GM21619 (cell line): ENCODE results near the gene SAMHD1.
"Not testable (repeated sequence)": the region's sequence is repeated elsewhere in the genome, so short reads cannot be mapped to it uniquely, and the experiment has no call there.

ENCODE experiments used
- ATAC-seq: cut with Tn5 transposase; IDR thresholded peaks from one replicate; pipeline ENCODE4 v1.9.1; 2021; ENCODE audit not compliant: unreplicated experiment

SAMHD1 gene

DNA sequence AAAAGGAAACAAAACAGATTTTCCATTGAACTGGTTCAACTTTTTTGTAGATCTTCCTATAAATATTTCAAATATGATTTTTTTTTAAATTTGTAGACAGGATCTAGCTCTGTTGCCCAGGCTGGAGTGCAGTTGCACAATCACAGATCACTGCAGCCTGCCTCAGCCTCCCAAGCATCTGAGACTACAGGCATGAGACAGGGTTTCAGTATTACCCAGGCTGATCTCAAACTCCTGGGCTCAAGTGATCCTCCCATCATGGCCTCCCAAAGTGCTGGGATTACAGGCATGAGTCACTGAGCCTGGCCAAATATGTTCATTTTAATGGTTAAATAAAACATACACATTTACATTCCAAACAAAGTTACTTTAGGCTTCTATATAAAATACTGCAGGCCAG lies 33.6 kb downstream of the SAMHD1 start:
- no peak for ATAC-seq

- ATAC-seq, result no peak
These were observed 34.3 kb downstream of the SAMHD1 start for GRCh38 chr20:36917240-36917639.

DNA sequence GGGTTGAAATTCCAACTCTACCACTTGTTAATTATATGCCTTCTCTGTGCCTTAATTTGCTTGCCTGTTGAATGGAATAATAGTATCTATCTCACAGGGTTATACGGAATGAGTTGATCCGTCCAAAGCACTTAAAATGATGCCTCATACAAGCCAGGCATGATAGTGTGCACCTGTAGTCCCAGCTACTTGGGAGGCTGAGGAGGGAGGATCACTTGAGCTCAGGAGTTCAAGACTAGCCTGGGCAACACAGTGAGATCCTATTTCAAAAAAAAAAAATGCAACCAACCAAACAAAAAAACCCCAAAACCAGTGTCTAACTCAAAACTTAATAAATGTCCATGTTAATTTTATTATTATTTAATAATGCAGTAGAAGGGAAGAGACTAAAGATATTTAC lies 35.3 kb downstream of the SAMHD1 start:
- ATAC-seq, result no peak

DNA sequence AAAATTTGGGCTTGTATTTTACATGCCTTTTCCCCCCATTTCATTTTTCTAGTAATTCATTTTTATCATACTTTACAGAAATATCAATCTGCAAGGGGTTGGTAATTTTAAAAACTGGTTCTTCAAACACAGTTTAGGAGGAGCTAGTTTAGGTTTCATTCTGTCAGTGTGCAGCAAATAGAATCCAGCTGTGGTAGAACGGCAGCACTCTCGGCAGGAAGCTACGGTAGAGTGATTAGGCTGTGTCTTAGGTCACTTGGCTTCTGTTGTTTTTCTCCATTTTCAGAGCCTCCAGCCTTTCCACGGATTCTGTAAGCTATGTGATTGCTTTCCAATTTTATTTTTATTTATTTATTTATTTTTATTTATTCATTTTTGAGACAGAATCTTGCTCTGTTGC lies 42.9 kb downstream of the SAMHD1 start:
- no peak for ATAC-seq

- not testable (repeated sequence) for ATAC-seq
These were observed 45.4 kb downstream of the SAMHD1 start for GRCh38 chr20:36906086-36906485.

DNA sequence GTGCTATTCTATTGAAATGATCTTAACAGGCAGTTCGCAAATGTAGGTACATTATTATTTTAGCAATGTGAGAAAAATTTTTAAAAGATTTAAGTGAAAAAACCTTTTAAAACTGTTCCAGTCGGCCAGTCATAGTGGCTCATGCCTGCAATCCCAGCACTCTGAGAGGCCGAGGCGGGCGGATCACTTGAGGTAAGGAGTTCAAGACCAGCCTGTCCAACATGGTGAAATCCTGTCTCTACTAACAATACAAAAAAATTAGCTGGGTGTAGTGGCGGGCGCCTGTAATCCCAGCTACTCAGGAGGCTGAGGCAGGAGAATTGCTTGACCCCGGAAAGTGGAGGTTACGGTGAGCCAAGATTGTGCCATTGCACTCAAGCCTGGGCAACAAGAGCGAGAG lies 45.9 kb downstream of the SAMHD1 start:
- ATAC-seq, result not testable (repeated sequence)

DNA sequence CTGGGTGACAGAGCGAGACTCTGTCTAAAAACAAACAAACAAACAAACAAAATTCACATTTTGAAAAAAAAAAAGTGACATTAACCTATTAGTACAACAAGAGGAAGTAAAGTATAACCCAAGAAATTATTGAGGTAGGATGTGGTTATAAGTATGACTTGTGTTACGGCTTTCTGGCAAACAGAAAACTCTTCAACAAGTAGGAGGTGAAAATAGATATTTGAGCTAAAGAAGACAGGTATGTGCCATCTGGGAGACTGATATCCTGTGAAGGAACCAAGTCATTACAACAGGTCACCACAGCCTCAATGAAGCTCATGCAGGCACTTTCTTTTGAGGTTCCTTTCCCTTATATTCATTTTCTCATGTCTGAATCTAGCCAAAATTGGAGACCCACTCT lies 46.8 kb downstream of the SAMHD1 start:
- ATAC-seq, result no peak

DNA sequence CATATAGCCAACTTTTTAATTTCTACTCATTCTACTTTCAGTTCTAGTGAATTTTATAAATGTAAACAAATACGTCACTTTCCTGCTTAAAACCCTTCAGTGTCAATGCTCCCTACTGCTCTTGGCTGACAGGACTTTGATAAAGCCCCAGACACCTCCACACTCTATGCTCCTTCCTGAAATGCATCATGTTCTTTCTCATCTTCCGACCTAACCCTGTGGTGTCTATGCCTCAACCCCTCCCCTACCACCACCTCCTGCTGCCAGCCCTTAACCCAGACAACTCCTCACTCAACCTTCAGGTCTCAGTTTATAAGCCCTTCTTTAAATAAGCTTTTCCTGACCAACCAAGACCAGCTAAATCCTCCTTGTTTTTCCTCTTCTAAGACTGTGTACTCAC lies 56.5 kb downstream of the SAMHD1 start:
- ATAC-seq, result no peak

GRCh38 chr20:36893801-36894200 lies 57.7 kb downstream of the SAMHD1 start:
- ATAC-seq, result no peak

DNA sequence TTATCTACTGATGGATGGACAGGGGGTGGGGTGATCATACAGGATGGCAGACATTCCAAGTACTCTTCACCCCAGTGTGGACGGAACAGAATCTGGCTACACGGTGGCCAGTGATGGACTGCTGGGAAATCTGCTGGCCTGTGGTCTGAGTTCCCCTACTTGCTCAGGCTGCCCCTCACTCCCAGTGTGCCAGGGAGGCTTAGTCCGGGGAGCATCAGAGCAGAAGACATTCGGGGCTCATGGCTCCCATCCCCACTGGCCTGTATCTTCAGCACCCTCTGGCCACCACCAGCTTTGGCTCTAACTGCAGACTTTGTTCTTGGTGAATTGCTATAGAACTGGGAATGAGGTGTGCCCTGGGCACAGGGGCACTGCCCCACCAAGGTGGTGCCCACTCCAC lies 60.3 kb downstream of the SAMHD1 start:
- no peak for ATAC-seq

- no peak for ATAC-seq
These were observed 60.9 kb downstream of the SAMHD1 start for GRCh38 chr20:36890586-36890985.

GRCh38 chr20:36888880-36889516 lies 62.5 kb downstream of the SAMHD1 start:
- ATAC-seq, result no peak

DNA sequence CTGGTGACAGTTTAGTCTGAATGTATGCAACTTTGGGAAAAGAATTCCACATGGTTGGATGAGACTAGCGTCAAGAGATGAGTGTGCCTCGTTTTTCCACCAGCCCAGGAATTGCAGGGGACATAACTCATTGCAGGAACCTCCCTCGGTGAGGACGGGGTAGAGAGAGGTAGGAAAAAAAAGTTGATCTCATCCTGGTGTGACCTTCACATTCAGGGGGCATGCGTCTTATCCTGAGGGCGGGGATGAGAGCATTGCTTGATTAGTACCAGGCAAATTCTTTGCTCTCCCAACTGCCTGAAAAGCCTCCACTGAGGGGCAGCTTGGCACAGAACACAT lies 63.8 kb downstream of the SAMHD1 start:
- ATAC-seq, result no peak

DNA sequence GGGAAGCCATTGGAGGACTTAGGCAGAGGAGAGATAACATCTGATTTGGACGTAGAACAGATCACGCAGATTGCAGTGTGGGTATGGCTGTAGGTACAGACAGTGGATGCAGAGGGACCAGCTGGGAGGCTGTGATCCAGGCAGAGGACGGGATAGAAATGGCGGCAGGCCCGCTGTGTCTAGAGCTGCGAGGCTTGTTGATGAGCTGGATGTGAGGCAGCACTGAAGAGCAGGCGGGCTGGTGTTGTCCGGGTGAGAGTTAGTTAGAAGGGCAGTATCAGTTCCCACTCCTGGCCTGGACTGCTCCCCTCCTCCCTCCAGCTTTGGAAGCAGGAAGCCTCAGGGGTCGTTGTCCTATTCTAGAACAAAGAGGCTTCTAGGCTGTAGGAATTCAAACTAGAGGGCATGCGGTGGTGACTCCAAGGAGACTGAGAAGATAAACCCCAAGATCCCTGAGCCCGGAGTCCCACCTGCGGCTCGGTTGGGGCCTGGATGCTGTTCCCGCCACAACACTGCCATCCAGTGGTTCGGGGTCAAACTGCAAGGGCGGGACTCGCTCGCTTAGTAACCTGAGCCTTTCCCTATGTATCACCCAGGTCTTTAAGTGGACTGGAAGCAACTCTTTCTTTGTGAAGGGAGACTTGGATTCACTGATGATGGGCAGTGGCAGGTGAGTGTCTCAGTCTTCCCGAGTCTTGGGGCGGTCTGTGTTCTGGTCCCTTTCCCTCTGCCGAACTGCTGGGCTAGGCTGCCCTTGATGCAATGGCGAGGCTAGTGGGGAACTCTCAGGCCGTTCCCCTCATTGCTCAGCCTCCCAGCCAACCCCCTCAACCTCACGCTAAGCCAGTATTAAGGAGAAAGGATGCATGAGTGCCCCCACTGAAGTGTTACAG lies 64.4 kb downstream of the SAMHD1 start:
- ATAC-seq, result no peak

GRCh38 chr20:36885356-36885755 lies 66.2 kb downstream of the SAMHD1 start:
- no peak for ATAC-seq

DNA sequence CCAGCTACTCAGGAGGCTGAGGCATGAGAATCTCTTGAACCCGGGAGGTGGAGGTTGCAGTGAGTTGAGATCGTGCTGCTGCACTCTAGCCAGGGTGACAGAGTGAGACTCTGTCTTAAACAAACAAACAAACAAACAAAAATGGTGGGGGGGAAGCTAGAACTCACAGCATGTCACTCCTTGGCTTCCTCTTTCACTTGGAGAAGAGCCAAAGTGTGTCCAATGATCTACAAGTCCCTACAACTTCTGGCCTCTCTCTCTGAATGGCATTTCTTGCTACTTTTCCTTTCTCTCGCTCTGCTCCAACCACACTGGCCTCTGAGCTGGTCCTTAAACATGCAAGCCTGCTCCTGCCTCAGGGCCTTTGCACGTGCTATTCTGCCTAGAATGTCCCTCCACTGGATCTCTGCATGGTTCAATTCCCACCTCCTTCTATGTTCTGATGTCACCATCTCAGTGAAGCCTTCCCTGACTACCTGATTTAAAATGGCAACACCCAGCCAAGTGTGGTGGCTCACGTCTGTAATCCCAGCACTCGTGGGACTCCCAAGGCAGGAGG lies 67.5 kb downstream of the SAMHD1 start:
- ATAC-seq, result no peak

GRCh38 chr20:36881888-36882287 lies 69.6 kb downstream of the SAMHD1 start:
- ATAC-seq, result peak; percentile 57

- no peak for ATAC-seq
These were observed 70.2 kb downstream of the SAMHD1 start for GRCh38 chr20:36881331-36881730.

GRCh38 chr20:36880741-36881250 lies 70.7 kb downstream of the SAMHD1 start:
- ATAC-seq, result no peak

DNA sequence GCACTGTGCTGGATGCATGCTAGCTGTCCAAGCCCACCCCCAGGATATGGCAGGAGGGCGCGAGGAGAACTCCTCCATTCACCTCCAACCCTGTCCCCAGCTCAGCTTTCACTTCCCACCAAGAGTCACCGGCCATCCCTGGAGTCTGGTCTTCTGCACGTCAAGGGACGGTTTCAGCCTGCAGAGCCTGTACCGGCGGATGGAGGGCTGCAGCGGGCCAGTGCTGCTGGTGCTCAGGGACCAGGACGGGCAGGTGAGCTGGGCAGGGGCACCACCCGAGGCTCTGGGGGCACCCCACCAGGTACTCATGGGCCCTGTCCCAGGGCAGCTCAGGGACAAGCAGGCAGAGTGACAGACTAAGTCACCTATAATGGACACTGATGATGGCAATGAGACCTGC lies 72.6 kb downstream of the SAMHD1 start:
- ATAC-seq, result no peak

GRCh38 chr20:36876473-36876833 lies 75.1 kb downstream of the SAMHD1 start:
- ATAC-seq, result no peak
